ENCODE data around the gene OLIG2. TPM values are rescaled to one million over a fixed set of nuclear protein-coding genes. Genes with fewer than 3 reads are reported as not detected.

Gene OLIG2
- total RNA-seq, 1 donor from 2014 or later: 0.33 TPM

DNA sequence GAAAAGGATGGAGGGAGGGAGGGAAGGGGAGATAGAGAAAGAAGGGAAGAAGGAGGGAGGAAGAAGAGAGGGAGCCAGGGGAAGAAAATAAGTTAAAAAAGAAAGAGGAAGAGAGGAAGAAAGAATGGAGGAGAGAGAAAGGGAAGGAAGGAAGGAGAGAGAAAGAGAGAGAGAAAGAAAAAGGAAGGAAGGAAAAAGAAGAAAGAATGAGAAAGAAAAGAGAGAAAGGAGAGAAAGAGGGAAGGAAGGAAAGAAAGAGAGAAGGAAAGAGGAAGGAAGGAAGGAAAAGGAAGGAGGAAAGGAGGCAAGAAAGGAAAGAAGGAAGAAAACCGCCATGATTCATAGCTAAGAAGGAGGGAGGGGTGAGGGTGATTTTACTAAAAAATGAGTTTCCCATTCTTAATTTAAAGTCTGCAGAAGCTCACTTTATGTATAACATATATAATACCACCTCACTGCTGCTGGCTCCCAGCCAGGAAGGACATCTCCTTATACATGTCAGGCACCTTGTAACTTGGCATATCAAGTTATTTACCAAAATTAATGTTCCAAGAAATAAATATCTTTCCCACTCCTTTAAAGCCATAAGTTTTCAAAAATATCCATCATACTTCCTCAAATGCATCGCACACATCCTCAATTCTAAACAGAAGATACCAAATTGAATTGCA is 46.0 kb upstream of the OLIG2 start:
- peaks cover 3% of the 10 kb centered on the region for H3K36me3 Mint-ChIP-seq (ENCODE audit: low read depth, unreplicated experiment)
- H3K4me1 Mint-ChIP-seq (ENCODE audit: unreplicated experiment): peaks cover 8% of the 10 kb centered on the region
- peaks cover 1% of the 10 kb centered on the region for H3K27me3 Mint-ChIP-seq (ENCODE audit: unreplicated experiment)
- H3K4me3 Mint-ChIP-seq (ENCODE audit: unreplicated experiment): no peak overlapping the region
- no peaks in the 10 kb centered on the region for H3K9me3 Mint-ChIP-seq (ENCODE audit: unreplicated experiment)
- DNase-seq (ENCODE audit: low spot score): no peak
- H3K27ac Mint-ChIP-seq (ENCODE audit: unreplicated experiment): no peak overlapping the region
- TF ChIP-seq, protein P1, sequence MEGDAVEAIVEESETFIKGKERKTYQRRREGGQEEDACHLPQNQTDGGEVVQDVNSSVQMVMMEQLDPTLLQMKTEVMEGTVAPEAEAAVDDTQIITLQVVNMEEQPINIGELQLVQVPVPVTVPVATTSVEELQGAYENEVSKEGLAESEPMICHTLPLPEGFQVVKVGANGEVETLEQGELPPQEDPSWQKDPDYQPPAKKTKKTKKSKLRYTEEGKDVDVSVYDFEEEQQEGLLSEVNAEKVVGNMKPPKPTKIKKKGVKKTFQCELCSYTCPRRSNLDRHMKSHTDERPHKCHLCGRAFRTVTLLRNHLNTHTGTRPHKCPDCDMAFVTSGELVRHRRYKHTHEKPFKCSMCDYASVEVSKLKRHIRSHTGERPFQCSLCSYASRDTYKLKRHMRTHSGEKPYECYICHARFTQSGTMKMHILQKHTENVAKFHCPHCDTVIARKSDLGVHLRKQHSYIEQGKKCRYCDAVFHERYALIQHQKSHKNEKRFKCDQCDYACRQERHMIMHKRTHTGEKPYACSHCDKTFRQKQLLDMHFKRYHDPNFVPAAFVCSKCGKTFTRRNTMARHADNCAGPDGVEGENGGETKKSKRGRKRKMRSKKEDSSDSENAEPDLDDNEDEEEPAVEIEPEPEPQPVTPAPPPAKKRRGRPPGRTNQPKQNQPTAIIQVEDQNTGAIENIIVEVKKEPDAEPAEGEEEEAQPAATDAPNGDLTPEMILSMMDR (IDR thresholded peaks at IDR 0.05; ENCODE audit: unreplicated experiment): no peak

DNA sequence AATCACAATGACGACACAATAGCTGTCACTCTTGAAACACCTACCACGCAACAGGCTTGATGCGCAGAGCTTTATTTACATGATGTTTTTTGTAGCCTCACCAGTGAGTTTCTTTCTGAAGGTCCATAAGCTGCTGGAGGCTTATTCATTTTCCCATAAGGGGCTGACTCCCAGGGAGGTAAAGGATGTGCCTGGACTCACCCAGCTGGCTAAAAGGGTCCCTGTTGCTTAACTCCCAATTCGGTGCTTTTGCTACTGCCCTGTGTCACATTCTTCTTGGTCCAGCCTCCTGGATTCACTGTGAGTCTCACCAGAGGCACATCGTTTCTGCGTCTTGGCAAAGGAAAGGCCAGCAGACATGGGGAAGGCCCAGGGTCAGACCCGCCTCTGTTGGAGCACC is 44.6 kb upstream of the OLIG2 start:
- no peak for DNase-seq (ENCODE audit: low spot score)
- no peak overlapping the region for H3K27ac Mint-ChIP-seq (ENCODE audit: unreplicated experiment)
- TF ChIP-seq, protein P1 (IDR thresholded peaks at IDR 0.05; ENCODE audit: unreplicated experiment): no peak
- H3K36me3 Mint-ChIP-seq (ENCODE audit: low read depth, unreplicated experiment): peaks cover 3% of the 10 kb centered on the region
- no peaks in the 10 kb centered on the region for H3K9me3 Mint-ChIP-seq (ENCODE audit: unreplicated experiment)
- no peak overlapping the region for H3K4me3 Mint-ChIP-seq (ENCODE audit: unreplicated experiment)
- no peaks in the 10 kb centered on the region for H3K27me3 Mint-ChIP-seq (ENCODE audit: unreplicated experiment)
- peaks cover 6% of the 10 kb centered on the region for H3K4me1 Mint-ChIP-seq (ENCODE audit: unreplicated experiment)

DNA sequence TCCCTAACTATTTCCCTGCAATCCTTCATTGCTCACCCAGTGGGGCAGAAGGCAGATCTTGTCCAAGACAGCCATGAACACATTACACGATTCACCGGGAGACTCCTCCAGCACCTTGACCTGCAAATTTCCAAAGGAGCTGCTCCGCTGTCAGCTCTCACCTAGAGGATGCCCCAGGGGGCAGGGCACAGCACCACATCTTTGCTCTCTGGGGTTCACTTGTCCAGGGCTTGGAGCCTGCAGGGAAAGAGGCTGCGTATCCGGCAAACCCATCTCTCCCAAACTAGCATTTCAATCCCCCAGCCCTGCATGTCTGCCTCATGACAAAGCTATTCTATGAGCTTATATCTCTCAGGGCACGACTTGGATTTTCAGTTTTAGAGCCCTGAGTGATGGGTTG is 35.1 kb upstream of the OLIG2 start:
- DNase-seq (ENCODE audit: low spot score): no peak
- H3K27ac Mint-ChIP-seq (ENCODE audit: unreplicated experiment): no peak overlapping the region
- H3K27me3 Mint-ChIP-seq (ENCODE audit: unreplicated experiment): peaks cover 1% of the 10 kb centered on the region
- H3K4me1 Mint-ChIP-seq (ENCODE audit: unreplicated experiment): no peaks in the 10 kb centered on the region
- TF ChIP-seq, protein P1 (IDR thresholded peaks at IDR 0.05; ENCODE audit: unreplicated experiment): no peak
- H3K36me3 Mint-ChIP-seq (ENCODE audit: low read depth, unreplicated experiment): no peaks in the 10 kb centered on the region
- no peaks in the 10 kb centered on the region for H3K9me3 Mint-ChIP-seq (ENCODE audit: unreplicated experiment)
- no peak overlapping the region for H3K4me3 Mint-ChIP-seq (ENCODE audit: unreplicated experiment)

DNA sequence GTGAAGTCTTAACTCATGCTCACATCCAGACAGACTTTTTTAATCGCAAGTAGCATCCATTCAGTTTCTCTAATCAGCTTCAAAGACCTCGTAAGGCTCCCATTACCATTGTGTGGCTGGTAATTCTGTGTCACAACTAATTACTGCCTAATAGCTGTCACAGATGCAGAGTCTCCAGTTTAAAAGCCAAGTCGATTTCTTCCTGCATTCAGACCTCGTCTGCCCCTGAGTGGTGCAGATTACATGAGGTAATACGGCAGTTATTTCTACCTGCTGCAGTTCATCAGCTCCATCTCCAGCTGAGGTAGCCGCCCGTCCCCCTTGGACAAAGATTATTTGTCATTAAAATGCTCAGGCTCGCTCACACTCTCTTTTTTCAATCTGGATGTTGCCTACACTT is 34.4 kb upstream of the OLIG2 start:
- Mint-ChIP-seq H3K27ac (ENCODE audit: unreplicated experiment) (no peak overlapping the region), H3K9me3 (ENCODE audit: unreplicated experiment) (no peaks in the 10 kb centered on the region), H3K4me3 (ENCODE audit: unreplicated experiment) (no peak overlapping the region), H3K27me3 (ENCODE audit: unreplicated experiment) (peaks cover 1% of the 10 kb centered on the region), H3K4me1 (ENCODE audit: unreplicated experiment) (no peaks in the 10 kb centered on the region), H3K36me3 (ENCODE audit: low read depth, unreplicated experiment) (no peaks in the 10 kb centered on the region)
- DNase-seq (ENCODE audit: low spot score): no peak
- TF ChIP-seq, protein P1 (IDR thresholded peaks at IDR 0.05; ENCODE audit: unreplicated experiment): no peak

DNA sequence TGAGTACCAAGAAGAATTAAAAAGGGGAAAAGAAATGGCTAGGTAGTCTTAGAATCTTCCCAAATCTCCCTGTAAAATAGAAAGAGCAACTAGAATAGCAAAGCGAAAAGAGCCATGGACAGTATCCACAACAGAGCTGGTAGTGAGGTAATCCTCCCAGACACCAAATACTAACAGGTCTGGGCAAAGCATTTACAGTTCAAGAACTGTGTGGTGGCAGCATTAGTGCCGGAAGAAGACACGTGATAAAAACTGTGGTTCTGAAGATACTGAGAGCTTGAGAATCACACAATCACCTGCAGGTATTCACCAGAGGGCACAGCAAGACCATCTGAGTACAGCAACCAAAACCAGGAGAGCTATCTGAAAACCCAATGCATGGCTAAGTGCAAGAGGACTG is 31.8 kb upstream of the OLIG2 start:
- H3K27ac Mint-ChIP-seq (ENCODE audit: unreplicated experiment): no peak overlapping the region
- H3K36me3 Mint-ChIP-seq (ENCODE audit: low read depth, unreplicated experiment): no peaks in the 10 kb centered on the region
- TF ChIP-seq, protein P1 (IDR thresholded peaks at IDR 0.05; ENCODE audit: unreplicated experiment): no peak
- no peaks in the 10 kb centered on the region for H3K4me1 Mint-ChIP-seq (ENCODE audit: unreplicated experiment)
- no peaks in the 10 kb centered on the region for H3K9me3 Mint-ChIP-seq (ENCODE audit: unreplicated experiment)
- no peaks in the 10 kb centered on the region for H3K27me3 Mint-ChIP-seq (ENCODE audit: unreplicated experiment)
- DNase-seq (ENCODE audit: low spot score): no peak
- no peak overlapping the region for H3K4me3 Mint-ChIP-seq (ENCODE audit: unreplicated experiment)

Measured in endothelial cell (in vitro differentiated cells).